ENCODE data around the gene POTEI. TPM values are rescaled to one million over a fixed set of nuclear protein-coding genes. Genes with fewer than 3 reads are reported as not detected.
"Not testable (repeated sequence)": the region's sequence is repeated elsewhere in the genome, so short reads cannot be mapped to it uniquely, and the experiment has no call there.

POTEI gene
- total RNA-seq, 1 experiment from 2014 or later, result 1.2 TPM

DNA sequence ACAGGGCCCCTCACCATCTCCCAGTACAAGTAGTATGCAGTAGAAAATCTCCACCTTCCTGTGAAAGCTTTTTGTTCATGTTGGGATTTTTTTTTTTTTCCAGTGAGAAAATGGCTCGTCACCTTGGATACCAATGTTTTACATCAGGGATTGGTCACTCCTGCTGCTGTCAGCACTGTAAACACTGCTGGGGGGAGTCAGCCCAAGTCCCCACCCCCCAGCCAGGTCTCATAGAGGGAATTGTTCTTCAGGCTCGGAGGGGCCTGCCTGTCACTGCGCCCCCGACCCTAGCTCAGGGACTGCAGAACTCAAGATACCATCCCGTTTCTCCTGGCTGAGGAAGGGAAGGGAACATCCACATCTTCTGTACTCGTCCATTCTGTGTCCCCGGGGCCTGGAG lies 11.9 kb upstream of the POTEI start, which contains the start of gene CFC1B:
CFC1B (plus strand) TSS at position 231 of the 400 bp plus-strand sequence. CDS start 263 bp downstream, outside the sequence.
- H3K79me1 ChIP-seq (ENCODE audit: insufficient read depth, low read depth, low read length, poor library complexity, severe bottlenecking); H2BK12ac ChIP-seq (ENCODE audit: insufficient read length, low read depth, low read length); H3K4me2 ChIP-seq (ENCODE audit: insufficient read depth, insufficient read length, low read length); H4K91ac ChIP-seq (ENCODE audit: insufficient read length, low read depth, low read length); H2AK5ac ChIP-seq (ENCODE audit: insufficient read length, low read length); DNase-seq; H3K79me2 ChIP-seq (ENCODE audit: insufficient read depth, low read length); H3K9ac ChIP-seq (ENCODE audit: extremely low read depth, insufficient read length, low read length); H3K27ac Mint-ChIP-seq; H2BK120ac ChIP-seq (ENCODE audit: low read depth, low read length, poor library complexity, severe bottlenecking); H3K4me3 Mint-ChIP-seq; H4K5ac ChIP-seq (ENCODE audit: insufficient read length, low read depth, low read length); H3K27me3 Mint-ChIP-seq (ENCODE audit: low read depth); H3K23me2 ChIP-seq (ENCODE audit: insufficient read length, low read depth, low read length, poor library complexity, severe bottlenecking); H3K56ac ChIP-seq (ENCODE audit: insufficient read length, low read depth, low read length); H4K8ac ChIP-seq (replicated peaks; ENCODE audit: insufficient read length, low read depth, low read length); H4K20me1 ChIP-seq (ENCODE audit: control insufficient read depth, insufficient read depth, insufficient read length); H3K4ac ChIP-seq (ENCODE audit: low read depth, low read length); H3K23ac ChIP-seq (ENCODE audit: insufficient read length, low read depth, low read length); H3K27ac ChIP-seq (ENCODE audit: insufficient read length, low read depth, low read length); H3K9me3 ChIP-seq (ENCODE audit: control insufficient read depth, low read depth, low read length); H3K9me3 Mint-ChIP-seq; H3K4me1 Mint-ChIP-seq; H2BK5ac ChIP-seq (ENCODE audit: insufficient read length, low read length); H2AFZ ChIP-seq (ENCODE audit: low read length); H3K4me1 ChIP-seq (ENCODE audit: insufficient read depth, low read length); H3T11ph ChIP-seq (ENCODE audit: low read length); H3K27me3 ChIP-seq (ENCODE audit: insufficient read depth, low read length); H3K18ac ChIP-seq (ENCODE audit: insufficient read length, low read depth, low read length); H3K36me3 Mint-ChIP-seq (ENCODE audit: insufficient read depth in 1 of 3, low read depth in 3 of 3); H3K14ac ChIP-seq (ENCODE audit: insufficient read depth, low read length); H2BK15ac ChIP-seq (ENCODE audit: low read depth, low read length); H2BK20ac ChIP-seq (ENCODE audit: low read depth, low read length, poor library complexity, severe bottlenecking): not testable (repeated sequence)
- WGBS (ENCODE audit: extremely low coverage, insufficient read length, low lambda C conversion rate), result no CpG with 5 or more reads among the region's 7 CpGs

DNA sequence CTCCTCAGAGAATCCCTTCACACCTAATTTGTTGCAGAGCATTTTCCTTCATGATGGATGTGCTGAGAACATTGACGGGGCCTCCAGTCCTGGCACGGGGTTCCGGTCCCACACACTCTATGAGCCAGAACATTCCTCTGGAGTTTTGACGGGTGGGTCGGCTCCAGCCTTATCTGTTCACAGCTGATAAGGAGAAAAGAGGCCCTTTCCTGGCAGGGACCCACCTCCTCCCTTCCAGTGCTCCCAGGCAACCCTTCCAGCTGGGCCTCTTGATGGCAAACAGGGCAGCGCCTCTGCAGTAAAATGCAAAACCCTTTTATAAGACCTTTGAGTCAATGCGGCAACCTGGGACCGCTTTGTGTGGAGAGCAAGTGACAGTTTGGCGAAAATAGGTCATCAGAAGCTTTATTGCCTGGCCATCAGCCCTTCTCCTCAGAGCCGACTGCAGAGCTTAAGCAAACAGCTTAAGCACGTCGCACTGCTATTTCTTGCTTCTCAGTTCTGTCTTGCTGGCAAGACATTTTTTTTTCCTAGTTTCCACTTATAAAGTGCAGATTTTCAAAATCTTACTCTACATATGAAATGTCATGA lies 9.5 kb upstream of the POTEI start:
- not testable (repeated sequence) for H3K9me3 Mint-ChIP-seq; H3K9ac ChIP-seq (ENCODE audit: extremely low read depth, insufficient read length, low read length); H3K4ac ChIP-seq (ENCODE audit: low read depth, low read length); H2BK5ac ChIP-seq (ENCODE audit: insufficient read length, low read length); H3K14ac ChIP-seq (ENCODE audit: insufficient read depth, low read length); H3K4me3 Mint-ChIP-seq; H3K79me2 ChIP-seq (ENCODE audit: insufficient read depth, low read length); H4K20me1 ChIP-seq (ENCODE audit: control insufficient read depth, insufficient read depth, insufficient read length); H3K9me3 ChIP-seq (ENCODE audit: control insufficient read depth, low read depth, low read length); H3K27me3 ChIP-seq (ENCODE audit: insufficient read depth, low read length); H4K5ac ChIP-seq (ENCODE audit: insufficient read length, low read depth, low read length); H2BK15ac ChIP-seq (ENCODE audit: low read depth, low read length); H3K27ac Mint-ChIP-seq; H4K91ac ChIP-seq (ENCODE audit: insufficient read length, low read depth, low read length); H3K36me3 Mint-ChIP-seq (ENCODE audit: insufficient read depth in 1 of 3, low read depth in 3 of 3); H2BK20ac ChIP-seq (ENCODE audit: low read depth, low read length, poor library complexity, severe bottlenecking); H3K23ac ChIP-seq (ENCODE audit: insufficient read length, low read depth, low read length); H4K8ac ChIP-seq (replicated peaks; ENCODE audit: insufficient read length, low read depth, low read length); H3K27ac ChIP-seq (ENCODE audit: insufficient read length, low read depth, low read length); H3K18ac ChIP-seq (ENCODE audit: insufficient read length, low read depth, low read length); H3K4me1 Mint-ChIP-seq; H2AK5ac ChIP-seq (ENCODE audit: insufficient read length, low read length); H2AFZ ChIP-seq (ENCODE audit: low read length); H3K4me1 ChIP-seq (ENCODE audit: insufficient read depth, low read length); H3K4me2 ChIP-seq (ENCODE audit: insufficient read depth, insufficient read length, low read length); H3K23me2 ChIP-seq (ENCODE audit: insufficient read length, low read depth, low read length, poor library complexity, severe bottlenecking); H3T11ph ChIP-seq (ENCODE audit: low read length); DNase-seq; H3K79me1 ChIP-seq (ENCODE audit: insufficient read depth, low read depth, low read length, poor library complexity, severe bottlenecking); H2BK12ac ChIP-seq (ENCODE audit: insufficient read length, low read depth, low read length); H3K27me3 Mint-ChIP-seq (ENCODE audit: low read depth); H2BK120ac ChIP-seq (ENCODE audit: low read depth, low read length, poor library complexity, severe bottlenecking); H3K56ac ChIP-seq (ENCODE audit: insufficient read length, low read depth, low read length)
- no CpG with 5 or more reads among the region's 12 CpGs for WGBS (ENCODE audit: extremely low coverage, insufficient read length, low lambda C conversion rate)

Data from H9 (cell line).